Spleen (tissue), 11 donors: Measurements from ENCODE around the gene QSOX1. TPM values are rescaled to one million over a fixed set of nuclear protein-coding genes. Genes with fewer than 3 reads are reported as not detected.

Experiments
- DNase-seq: peaks from one replicate; pipeline ENCODE4 v3.0.0-alpha.2; 2020
- H3K27ac ChIP-seq, 8 donors: fragments of 200-600 bp; sonication (generic) in 7 of 8; 1 replicate in 4 of 8; 2 replicates in 4 of 8; pipeline versions ENCODE4 v1.5.0 to v1.8.0; 2016 to 2021; ENCODE audit warnings: inconsistent platforms in 4 of 8, mild to moderate bottlenecking in 4 of 8, moderate library complexity in 1 of 8
- H3K27me3 ChIP-seq, 7 donors: fragments of 200-600 bp; sonication (generic) in 6 of 7; replicated peaks in 1 of 7; 1 replicate in 4 of 7; 2 replicates in 3 of 7; pipeline versions ENCODE4 v1.5.0 to v1.8.0; 2016 to 2021; ENCODE audit warnings: inconsistent platforms in 3 of 7, mild to moderate bottlenecking in 1 of 7
- H3K36me3 ChIP-seq, 6 donors: fragments of 200-600 bp; sonication (generic) in 5 of 6; 1 replicate in 4 of 6; 2 replicates in 2 of 6; pipeline versions ENCODE4 v1.5.0 to v1.8.0; 2016 to 2021; ENCODE audit warnings: inconsistent platforms in 2 of 6
- H3K4me1 ChIP-seq, 6 donors: fragments of 200-600 bp; sonication (generic) in 5 of 6; 1 replicate in 3 of 6; 2 replicates in 3 of 6; pipeline versions ENCODE4 v1.5.0 to v1.8.0; 2016 to 2021; ENCODE audit warnings: inconsistent platforms in 3 of 6
- H3K4me3 ChIP-seq, 8 donors: fragments of 200-600 bp; sonication (generic) in 7 of 8; 1 replicate in 4 of 8; 2 replicates in 4 of 8; pipeline versions ENCODE4 v1.5.0 to v1.8.0; 2016 to 2021; ENCODE audit warnings: inconsistent platforms in 4 of 8, mild to moderate bottlenecking in 4 of 8, moderate library complexity in 2 of 8
- H3K9me3 ChIP-seq, 8 donors: fragments of 200-600 bp; sonication (generic) in 7 of 8; 1 replicate in 4 of 8; 2 replicates in 4 of 8; pipeline versions ENCODE4 v1.5.0 to v1.8.0; 2016 to 2021; ENCODE audit warnings: inconsistent platforms in 4 of 8
- POLR2A ChIP-seq, 3 donors: fragments of 450-650 bp; IDR thresholded peaks; one replicate each; pipeline ENCODE4 v1.5.1; 2017; ENCODE audit warnings: antibody characterized with exemption in 3 of 3, mild to moderate bottlenecking in 1 of 3
- POLR2AphosphoS5 ChIP-seq, 3 donors: sonication (generic); formaldehyde crosslinking; IDR thresholded peaks; one replicate each; pipeline ENCODE4 v1.5.1; 2017; ENCODE audit warnings: antibody characterized with exemption in 3 of 3
- WGBS, 5 donors: extraction: QIAGEN DNeasy Blood & Tissue Kit in 3 of 5; methylation state at CpG; one replicate each; pipeline versions ENCODE4 v1.1.5 to v1.1.7; 2013 to 2018; 5-methylcytosine and 5-hydroxymethylcytosine counted together
- intact Hi-C: fragments of 100-400 bp; cut with DNase I; formaldehyde crosslinking; loops from one replicate; pipeline ENCODE4 v1.15.0; 2023; ENCODE audit warnings: low total_unique reads
- polyA plus RNA-seq, 3 donors: library from polyadenylated mRNA; stranded (reverse); fragments of 200-250 nt; gene quantifications; one replicate each; pipeline ENCODE4 v1.2.1, GENCODE V29; 2013
- total RNA-seq, 7 donors: library from RNA; depleted of rRNA in 3 of 7; stranded (reverse); fragments of >200 nt in 3 of 7; fragmentation: NEBNext Ultra II Directional in 4 of 7; extraction: Animal tissue kit (Norgen Biotek cat#: 25700) in 4 of 7; gene quantifications; one replicate each; pipeline versions ENCODE4 v1.1.0 to v1.2.1, GENCODE V29; 2016 to 2021
- TF ChIP-seq, protein P1 (sequence below), 11 experiments: fragments of 200-600 bp in 7 of 11; fragments of 450-650 bp in 4 of 11; sonication (generic) in 4 of 11; IDR thresholded peaks in 8 of 11; conservative IDR thresholded peaks in 3 of 11; 1 replicate in 7 of 11; 2 replicates in 4 of 11; pipeline versions ENCODE4 v1.4.0 to v1.8.0; 2016 to 2021; ENCODE audit warnings: antibody characterized with exemption in 11 of 11, inconsistent platforms in 4 of 11, mild to moderate bottlenecking in 1 of 11
- donor health status: healthy with polysubstance abuse.
- donor health status: DM: no; HTN: no; CAD: no; lungs with moderate emphysema.
- donor health status: DM: no; HTN: no; CAD: no.
- donor health status: Bipolar disorder and iron deficiency.
- donor health status: healthy.
- donor health status: DM: no; HTN: no; CAD: no.
- donor health status: DM: yes; HTN: yes; CAD: no.

Gene QSOX1
- total and polyA plus RNA-seq, 10 donors, result 35.2 to 78.9 (median 56.5) TPM

- H3K9me3 ChIP-seq, result no peaks in the 10 kb centered on the region
- H3K4me3 ChIP-seq, result no peak overlapping the region
- TF ChIP-seq, protein P1, sequence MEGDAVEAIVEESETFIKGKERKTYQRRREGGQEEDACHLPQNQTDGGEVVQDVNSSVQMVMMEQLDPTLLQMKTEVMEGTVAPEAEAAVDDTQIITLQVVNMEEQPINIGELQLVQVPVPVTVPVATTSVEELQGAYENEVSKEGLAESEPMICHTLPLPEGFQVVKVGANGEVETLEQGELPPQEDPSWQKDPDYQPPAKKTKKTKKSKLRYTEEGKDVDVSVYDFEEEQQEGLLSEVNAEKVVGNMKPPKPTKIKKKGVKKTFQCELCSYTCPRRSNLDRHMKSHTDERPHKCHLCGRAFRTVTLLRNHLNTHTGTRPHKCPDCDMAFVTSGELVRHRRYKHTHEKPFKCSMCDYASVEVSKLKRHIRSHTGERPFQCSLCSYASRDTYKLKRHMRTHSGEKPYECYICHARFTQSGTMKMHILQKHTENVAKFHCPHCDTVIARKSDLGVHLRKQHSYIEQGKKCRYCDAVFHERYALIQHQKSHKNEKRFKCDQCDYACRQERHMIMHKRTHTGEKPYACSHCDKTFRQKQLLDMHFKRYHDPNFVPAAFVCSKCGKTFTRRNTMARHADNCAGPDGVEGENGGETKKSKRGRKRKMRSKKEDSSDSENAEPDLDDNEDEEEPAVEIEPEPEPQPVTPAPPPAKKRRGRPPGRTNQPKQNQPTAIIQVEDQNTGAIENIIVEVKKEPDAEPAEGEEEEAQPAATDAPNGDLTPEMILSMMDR (IDR thresholded peaks at IDR 0.05 in 8 of 11, conservative IDR thresholded peaks at IDR 0.05 in 3 of 11), result no peak
- no peak for TF ChIP-seq POLR2A (IDR thresholded peaks at IDR 0.05)
- TF ChIP-seq POLR2AphosphoS5 (IDR thresholded peaks at IDR 0.05), result no peak
- H3K4me1 ChIP-seq, result peaks cover 0 to 17% (median 3%) of the 10 kb centered on the region in 6 donors
- no peaks in the 10 kb centered on the region for H3K27me3 ChIP-seq
- DNase-seq, result no peak
- peak overlapping the region in 1 of 8 donors; percentile 14 for H3K27ac ChIP-seq
- intact Hi-C loops, result no loop called here
- 82 to 92% (median 84%) methylated on average over 4 of the region's 4 CpGs for WGBS, 5 donors
- H3K36me3 ChIP-seq, result peaks cover 0 to 69% (median 27%) of the 10 kb centered on the region in 6 donors
These were observed 40.2 kb upstream of the QSOX1 start for GRCh38 chr1:180114396-180114945.

DNA sequence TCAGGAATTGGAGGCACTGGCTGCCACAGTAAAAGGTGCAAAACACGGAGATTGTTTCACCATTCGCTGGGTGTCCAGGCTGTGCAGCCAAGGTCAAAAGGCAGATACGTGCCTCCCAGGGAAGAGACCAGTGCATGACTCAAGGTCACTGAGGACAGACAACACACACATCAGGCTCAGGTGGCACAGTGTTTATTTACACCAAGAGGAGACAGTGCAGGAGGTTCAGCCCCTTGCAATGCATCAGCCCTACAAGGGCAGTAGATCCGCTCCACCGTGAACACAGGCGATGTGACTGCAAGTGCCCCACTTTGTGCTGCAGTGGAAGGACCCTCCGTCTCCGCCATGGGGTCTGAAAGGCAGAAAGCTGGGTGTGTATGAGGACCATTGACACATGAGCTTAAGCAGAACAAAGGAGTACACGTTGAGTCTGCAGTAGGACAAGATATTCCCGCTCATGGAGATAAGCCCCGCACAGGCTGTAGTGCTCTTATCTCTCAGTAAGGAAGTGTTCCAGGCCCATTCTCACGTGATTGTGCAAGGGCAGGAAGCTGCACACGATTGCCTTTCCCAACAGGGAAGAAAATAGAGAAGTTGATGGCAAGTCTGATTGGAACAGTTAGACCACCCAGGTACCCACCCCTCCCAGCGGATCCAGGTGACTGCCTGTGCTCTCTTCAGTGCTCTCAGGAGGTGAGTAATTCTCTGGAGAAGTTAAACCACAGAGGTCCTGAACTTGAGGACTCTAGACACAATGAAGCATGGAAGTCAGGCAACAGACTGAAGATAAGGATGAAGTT is 37.5 kb upstream of the QSOX1 start:
- 55 to 67% (median 59%) methylated on average over 14 of the region's 14 CpGs for WGBS, 5 donors
- Histone ChIP-seq H3K27me3 (no peaks in the 10 kb centered on the region), H3K9me3 (no peaks in the 10 kb centered on the region), H3K4me1 (peaks cover 0 to 16% (median 3%) of the 10 kb centered on the region in 6 donors), H3K4me3 (no peak overlapping the region), H3K36me3 (peaks cover 0 to 42% (median 3%) of the 10 kb centered on the region in 6 donors), H3K27ac (peak overlapping the region in 1 of 8 donors; percentile 6)
- DNase-seq, result no peak
- no peak for TF ChIP-seq POLR2A (IDR thresholded peaks at IDR 0.05)
- intact Hi-C loops, result no loop called here

DNA sequence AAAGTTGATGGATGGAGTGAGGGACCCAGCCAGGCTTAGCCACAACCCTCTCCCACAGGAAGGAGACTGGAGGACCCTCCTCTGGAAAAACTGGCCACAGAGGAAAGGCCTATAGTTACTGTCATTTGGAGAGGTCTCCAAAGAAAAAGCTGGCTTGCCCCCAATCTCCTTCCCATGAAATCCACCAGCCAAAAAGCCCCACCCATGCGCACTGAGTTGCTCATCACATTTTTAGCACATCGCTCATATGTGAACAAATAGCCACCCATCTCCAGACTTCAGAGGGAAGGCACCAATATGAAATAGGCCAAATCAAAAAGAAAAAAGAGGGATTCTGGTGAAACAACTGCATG is 36.9 kb upstream of the QSOX1 start:
- peaks cover 0 to 36% (median 1%) of the 10 kb centered on the region in 6 donors for H3K36me3 ChIP-seq
- 94 to 98% (median 95%) methylated on average over 2 of the region's 2 CpGs for whole genome bisulfite sequencing, 5 donors

DNA sequence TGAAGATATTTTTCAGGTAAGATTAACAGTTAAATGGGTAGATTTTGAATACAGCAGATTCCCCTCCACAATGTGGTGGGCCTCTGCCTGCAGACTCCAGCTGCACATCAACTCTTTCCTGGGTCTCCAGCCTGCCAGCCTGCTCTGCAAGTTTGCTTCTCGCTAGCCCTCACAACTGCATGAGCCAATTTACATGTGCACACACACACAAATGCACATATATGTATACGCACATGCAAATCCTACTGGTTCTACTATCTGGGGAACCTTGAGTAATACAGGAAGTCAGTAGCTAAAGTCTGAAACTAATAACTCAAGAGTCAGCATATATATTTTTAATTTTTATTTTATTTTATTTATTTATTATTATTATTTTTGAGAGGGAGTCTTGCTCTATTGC is 34.8 kb upstream of the QSOX1 start:
- WGBS, 5 donors, result 71 to 92% (median 81%) methylated on average over 2 of the region's 2 CpGs
- Histone ChIP-seq H3K4me1 (peaks cover 0 to 12% (median 3%) of the 10 kb centered on the region in 6 donors), H3K9me3 (no peaks in the 10 kb centered on the region), H3K27me3 (no peaks in the 10 kb centered on the region), H3K4me3 (no peak overlapping the region), H3K36me3 (peaks cover 0 to 15% (median 0%) of the 10 kb centered on the region in 6 donors), H3K27ac (no peak overlapping the region)
- intact Hi-C loops, result no loop called here
- TF ChIP-seq, protein P1 (IDR thresholded peaks at IDR 0.05 in 8 of 11, conservative IDR thresholded peaks at IDR 0.05 in 3 of 11), result no peak
- no peak for DNase-seq

More for the DNA sequence above, 36.9 kb upstream of the QSOX1 start:
- DNase-seq, result no peak
- Histone ChIP-seq H3K4me1 (peaks cover 0 to 16% (median 3%) of the 10 kb centered on the region in 6 donors), H3K27me3 (no peaks in the 10 kb centered on the region), H3K27ac (peak overlapping the region in 1 of 8 donors; percentile 6), H3K4me3 (no peak overlapping the region), H3K9me3 (no peaks in the 10 kb centered on the region)
- no peak for TF ChIP-seq POLR2A (IDR thresholded peaks at IDR 0.05)
- no peak for TF ChIP-seq POLR2AphosphoS5 (IDR thresholded peaks at IDR 0.05)
- TF ChIP-seq, protein P1 (IDR thresholded peaks at IDR 0.05 in 8 of 11, conservative IDR thresholded peaks at IDR 0.05 in 3 of 11), result no peak
- intact Hi-C loops, result no loop called here
